ENCODE results near the gene CRADD.
A peak's percentile ranks its signal among the peaks of the same experiment; 100 is the strongest.

The CRADD gene

GRCh38 chr12:93857279-93857938, 180.2 kb downstream of the CRADD start:
- no peak overlapping the region for H3K4me3 ChIP-seq (ENCODE audit: low read depth, low read length)
- in situ Hi-C loops (cut with HindIII; ENCODE audit: low sequenced_read_pairs), result no loop called here
- no peak for DNase-seq (ENCODE audit: low read depth)

GRCh38 chr12:93857991-93858447, 180.8 kb downstream of the CRADD start:
- no peak for DNase-seq (ENCODE audit: low read depth)
- in situ Hi-C loops (cut with HindIII; ENCODE audit: low sequenced_read_pairs), result no loop called here
- H3K4me3 ChIP-seq (ENCODE audit: low read depth, low read length), result no peak overlapping the region
- TF ChIP-seq CTCF (IDR thresholded peaks at IDR 0.05; ENCODE audit: low read depth, low read length, missing control alignments), result no peak

More at GRCh38 chr12:93857279-93857938, 180.2 kb downstream of the CRADD start:
- no peak for TF ChIP-seq CTCF (IDR thresholded peaks at IDR 0.05; ENCODE audit: low read depth, low read length, missing control alignments)

GRCh38 chr12:93860668-93861373, 183.6 kb downstream of the CRADD start:
- no peak overlapping the region for H3K4me3 ChIP-seq (ENCODE audit: low read depth, low read length)
- DNase-seq (ENCODE audit: low read depth), result no peak
- TF ChIP-seq CTCF (IDR thresholded peaks at IDR 0.05; ENCODE audit: low read depth, low read length, missing control alignments), result no peak
- in situ Hi-C loops (cut with HindIII; ENCODE audit: low sequenced_read_pairs), result no loop called here

GRCh38 chr12:93862424-93862823, 185.2 kb downstream of the CRADD start:
- TF ChIP-seq CTCF (IDR thresholded peaks at IDR 0.05; ENCODE audit: low read depth, low read length, missing control alignments), result no peak
- H3K4me3 ChIP-seq (ENCODE audit: low read depth, low read length), result no peak overlapping the region
- no peak for DNase-seq (ENCODE audit: low read depth)
- in situ Hi-C loops (cut with HindIII; ENCODE audit: low sequenced_read_pairs), result no loop called here

GRCh38 chr12:93865751-93866150, 188.6 kb downstream of the CRADD start:
- H3K4me3 ChIP-seq (ENCODE audit: low read depth, low read length), result no peak overlapping the region
- no peak for TF ChIP-seq CTCF (IDR thresholded peaks at IDR 0.05; ENCODE audit: low read depth, low read length, missing control alignments)
- in situ Hi-C loops (cut with HindIII; ENCODE audit: low sequenced_read_pairs), result no loop called here
- DNase-seq (ENCODE audit: low read depth), result no peak

GRCh38 chr12:93868771-93869170, 191.6 kb downstream of the CRADD start:
- TF ChIP-seq CTCF (IDR thresholded peaks at IDR 0.05; ENCODE audit: low read depth, low read length, missing control alignments), result no peak
- H3K4me3 ChIP-seq (ENCODE audit: low read depth, low read length), result no peak overlapping the region
- DNase-seq (ENCODE audit: low read depth), result peak; percentile 59
- in situ Hi-C loops (cut with HindIII; ENCODE audit: low sequenced_read_pairs), result no loop called here

Measured in astrocyte of the cerebellum (primary cell).